HG02852 (cell line): ENCODE measurements around the gene UXS1.

Source experiments
- ATAC-seq: cut with Tn5 transposase; IDR thresholded peaks from one replicate; pipeline ENCODE4 v1.9.1; 2021; ENCODE audit warnings: mild to moderate bottlenecking, moderate library complexity; ENCODE audit not compliant: unreplicated experiment

UXS1 gene

GRCh38 chr2:106189764-106190468 lies 4.2 kb downstream of the UXS1 start:
- no peak for ATAC-seq

GRCh38 chr2:106189325-106189724 lies 4.8 kb downstream of the UXS1 start:
- no peak for ATAC-seq

- ATAC-seq, result no peak
These were observed 6.7 kb downstream of the UXS1 start for GRCh38 chr2:106187273-106187891.

- ATAC-seq, result no peak
These were observed 8.5 kb downstream of the UXS1 start for GRCh38 chr2:106185475-106186184.

GRCh38 chr2:106184857-106185256 lies 9.2 kb downstream of the UXS1 start:
- no peak for ATAC-seq

GRCh38 chr2:106184394-106184793 lies 9.7 kb downstream of the UXS1 start:
- no peak for ATAC-seq

GRCh38 chr2:106183101-106183696 lies 10.9 kb downstream of the UXS1 start:
- no peak for ATAC-seq

- ATAC-seq, result no peak
These were observed 13.0 kb downstream of the UXS1 start for GRCh38 chr2:106181064-106181463.

- no peak for ATAC-seq
These were observed 13.5 kb downstream of the UXS1 start for GRCh38 chr2:106180602-106181001.

- ATAC-seq, result no peak
These were observed 15.4 kb downstream of the UXS1 start for GRCh38 chr2:106178716-106179115.

GRCh38 chr2:106177581-106177980 lies 16.5 kb downstream of the UXS1 start:
- ATAC-seq, result no peak

- no peak for ATAC-seq
These were observed 17.5 kb downstream of the UXS1 start for GRCh38 chr2:106176446-106177099.

- ATAC-seq, result no peak
These were observed 18.8 kb downstream of the UXS1 start for GRCh38 chr2:106175086-106175850.

- ATAC-seq, result no peak
These were observed 20.0 kb downstream of the UXS1 start for GRCh38 chr2:106174056-106174455.

GRCh38 chr2:106172649-106173048 lies 21.5 kb downstream of the UXS1 start:
- no peak for ATAC-seq

- no peak for ATAC-seq
These were observed 25.4 kb downstream of the UXS1 start for GRCh38 chr2:106168657-106169056.

GRCh38 chr2:106167067-106167466 lies 27.0 kb downstream of the UXS1 start:
- ATAC-seq, result no peak

- ATAC-seq, result no peak
These were observed 28.5 kb downstream of the UXS1 start for GRCh38 chr2:106165561-106165960.

- ATAC-seq, result no peak
These were observed 29.1 kb downstream of the UXS1 start for GRCh38 chr2:106165029-106165428.

GRCh38 chr2:106163948-106164545 lies 30.1 kb downstream of the UXS1 start:
- no peak for ATAC-seq
